OCI-LY3 (cell line): Measurements from ENCODE around the gene TNMD.
"Not testable (repeated sequence)": the region's sequence is repeated elsewhere in the genome, so short reads cannot be mapped to it uniquely, and the experiment has no call there.

Experiments used
- H2AFZ ChIP-seq: fragments of 200-600, 300-600 bp; shearing (Covaris generic); 2 replicates; pipeline ENCODE4 v1.6.0; 2014; ENCODE audit warnings: antibody characterized with exemption, low read depth, low read length
- H3K27ac ChIP-seq: fragments of 200-600, 300-600 bp; sonication (generic); 2 replicates; pipeline ENCODE4 v1.5.1; 2014; ENCODE audit warnings: mild to moderate bottlenecking, low read length, moderate library complexity, mixed read lengths
- H3K27me3 ChIP-seq: fragments of 200-600, 300-600 bp; sonication (generic); 2 replicates; pipeline ENCODE4 v1.6.1; 2014; ENCODE audit warnings: low read depth, low read length, mixed read lengths
- H3K36me3 ChIP-seq: fragments of 200-600, 300-600 bp; sonication (generic); replicated peaks from 2 replicates; pipeline ENCODE3; 2014; ENCODE audit warnings: low read depth, low read length, mixed read lengths
- H3K4me1 ChIP-seq: fragments of 300-600, 200-600 bp; sonication (generic); 2 replicates; pipeline ENCODE4 v1.6.1; 2014; ENCODE audit warnings: low read length, mixed read lengths
- H3K4me2 ChIP-seq: fragments of 200-600, 300-600 bp; sonication (generic); 2 replicates; pipeline ENCODE4 v1.6.1; 2014; ENCODE audit warnings: low read length, mixed read lengths
- H3K4me3 ChIP-seq: fragments of 300-600, 200-600 bp; sonication (generic); 2 replicates; pipeline ENCODE4 v1.5.1; 2014; ENCODE audit warnings: antibody characterized with exemption, mild to moderate bottlenecking, low read length, moderate library complexity
- H3K79me2 ChIP-seq: fragments of 300-600, 200-600 bp; shearing (Covaris generic); 2 replicates; pipeline ENCODE4 v1.6.1; 2014; ENCODE audit warnings: mild to moderate bottlenecking, low read length, mixed read lengths
- H3K9ac ChIP-seq: fragments of 300-600, 200-600 bp; shearing (Covaris generic); 2 replicates; pipeline ENCODE4 v1.6.0; 2014; ENCODE audit warnings: mild to moderate bottlenecking, low read length, moderate library complexity
- H3K9me3 ChIP-seq: fragments of 200-600, 300-600 bp; shearing (Covaris generic); 2 replicates; pipeline ENCODE4 v1.6.1; 2014; ENCODE audit warnings: low read length, mixed read lengths; ENCODE audit not compliant: insufficient read depth
- H4K20me1 ChIP-seq: fragments of 200-600, 300-600 bp; sonication (generic); 2 replicates; pipeline ENCODE4 v1.6.1; 2016; ENCODE audit warnings: low read length, mixed read lengths; ENCODE audit not compliant: insufficient read depth
- EZH2phosphoT487 ChIP-seq: fragments of 200-600 bp; shearing (Covaris generic); IDR thresholded peaks from 2 replicates; pipeline ENCODE4 v1.6.1; 2018; ENCODE audit warnings: antibody characterized with exemption, mixed run types, low read depth
- TF ChIP-seq, protein P1 (sequence below): fragments of 200-600, 300-600 bp; sonication (generic); IDR thresholded peaks from 2 replicates; pipeline ENCODE4 v1.5.1; 2014; ENCODE audit warnings: antibody characterized with exemption, low read length, low read depth

Gene TNMD

GRCh38 chrX:100584611-100585010 lies at the start of gene TNMD:
Gene TNMD, plus strand, starts transcription at chrX:100584936. Its CDS starts 83 bp downstream, at chrX:100585019.
- Histone ChIP-seq H3K36me3 (no peaks in the 10 kb centered on the region), H3K79me2 (no peaks in the 10 kb centered on the region), H3K27me3 (peaks cover 66% of the 10 kb centered on the region), H3K4me2 (no peak within 1 kb of the TSS), H3K4me1 (no peaks in the 10 kb centered on the region), H3K4me3 (no peak within 1 kb of the TSS), H3K9me3 (no peaks in the 10 kb centered on the region), H3K27ac (no peak within 1 kb of the TSS), H2AFZ (no peak within 1 kb of the TSS), H3K9ac (no peak within 1 kb of the TSS), H4K20me1 (no peaks in the 10 kb centered on the region)
- no peak for TF ChIP-seq EZH2phosphoT487
- TF ChIP-seq, protein P1, sequence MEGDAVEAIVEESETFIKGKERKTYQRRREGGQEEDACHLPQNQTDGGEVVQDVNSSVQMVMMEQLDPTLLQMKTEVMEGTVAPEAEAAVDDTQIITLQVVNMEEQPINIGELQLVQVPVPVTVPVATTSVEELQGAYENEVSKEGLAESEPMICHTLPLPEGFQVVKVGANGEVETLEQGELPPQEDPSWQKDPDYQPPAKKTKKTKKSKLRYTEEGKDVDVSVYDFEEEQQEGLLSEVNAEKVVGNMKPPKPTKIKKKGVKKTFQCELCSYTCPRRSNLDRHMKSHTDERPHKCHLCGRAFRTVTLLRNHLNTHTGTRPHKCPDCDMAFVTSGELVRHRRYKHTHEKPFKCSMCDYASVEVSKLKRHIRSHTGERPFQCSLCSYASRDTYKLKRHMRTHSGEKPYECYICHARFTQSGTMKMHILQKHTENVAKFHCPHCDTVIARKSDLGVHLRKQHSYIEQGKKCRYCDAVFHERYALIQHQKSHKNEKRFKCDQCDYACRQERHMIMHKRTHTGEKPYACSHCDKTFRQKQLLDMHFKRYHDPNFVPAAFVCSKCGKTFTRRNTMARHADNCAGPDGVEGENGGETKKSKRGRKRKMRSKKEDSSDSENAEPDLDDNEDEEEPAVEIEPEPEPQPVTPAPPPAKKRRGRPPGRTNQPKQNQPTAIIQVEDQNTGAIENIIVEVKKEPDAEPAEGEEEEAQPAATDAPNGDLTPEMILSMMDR: no peak

DNA sequence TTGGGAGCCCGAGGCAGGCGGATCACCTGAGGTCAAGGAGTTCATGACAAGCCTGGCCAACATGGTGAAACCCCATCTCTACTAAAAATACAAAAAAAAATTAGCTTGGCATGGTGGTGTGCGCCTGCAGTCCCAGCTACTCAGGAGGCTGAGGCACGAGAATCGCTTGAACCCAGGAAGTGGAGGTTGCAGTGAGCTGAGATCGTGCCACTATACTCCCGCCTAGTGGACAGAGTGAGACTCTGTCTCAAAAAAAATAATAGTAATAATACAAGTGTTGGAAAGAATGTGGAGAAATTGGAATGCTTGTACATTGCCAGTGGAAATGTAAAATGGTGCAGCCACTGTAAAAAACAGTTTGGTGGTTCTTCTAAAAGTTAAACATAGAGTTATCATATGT lies 19.2 kb upstream of the TNMD start:
- H4K20me1 ChIP-seq, H3K79me2 ChIP-seq, H3K36me3 ChIP-seq, H3K4me3 ChIP-seq, H3K27me3 ChIP-seq, H2AFZ ChIP-seq, H3K4me2 ChIP-seq, H3K27ac ChIP-seq, H3K9me3 ChIP-seq, H3K9ac ChIP-seq, H3K4me1 ChIP-seq: not testable (repeated sequence)

DNA sequence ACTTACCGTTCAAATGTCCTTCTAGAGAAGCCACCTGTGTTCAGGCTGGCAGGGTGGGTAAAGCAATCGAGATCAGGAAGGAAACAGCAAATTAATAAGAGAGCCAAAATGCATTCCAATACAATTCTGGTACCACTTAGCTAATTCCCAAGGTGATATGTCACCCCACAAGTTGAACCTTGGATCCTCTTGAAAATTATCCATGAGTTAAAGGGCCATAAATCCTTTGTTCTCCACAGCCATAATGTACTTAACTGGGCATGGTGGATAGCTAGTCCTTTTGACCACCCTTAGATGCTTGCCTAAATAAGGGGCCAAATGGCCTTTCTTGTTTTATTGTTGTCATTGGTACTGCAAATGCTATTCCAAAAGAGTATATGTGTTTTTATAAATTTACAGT lies 2.0 kb downstream of the TNMD start:
- TF ChIP-seq EZH2phosphoT487: no peak
- TF ChIP-seq, protein P1: no peak

GRCh38 chrX:100587861-100588260 lies 3.1 kb downstream of the TNMD start:
- no peak overlapping the region for H3K4me2 ChIP-seq
- H3K79me2 ChIP-seq: no peaks in the 10 kb centered on the region
- no peak overlapping the region for H2AFZ ChIP-seq
- H3K4me1 ChIP-seq: no peaks in the 10 kb centered on the region
- H3K9ac ChIP-seq: no peak overlapping the region
- H3K27ac ChIP-seq: no peak overlapping the region
- H3K9me3 ChIP-seq: no peaks in the 10 kb centered on the region
- no peaks in the 10 kb centered on the region for H3K36me3 ChIP-seq
- H4K20me1 ChIP-seq: no peaks in the 10 kb centered on the region
- no peak for TF ChIP-seq EZH2phosphoT487
- TF ChIP-seq, protein P1: no peak
- no peak overlapping the region for H3K4me3 ChIP-seq
- H3K27me3 ChIP-seq: peaks cover 80% of the 10 kb centered on the region

More for the DNA sequence above, 2.0 kb downstream of the TNMD start:
- Histone ChIP-seq H3K27me3 (peaks cover 80% of the 10 kb centered on the region), H3K9me3 (no peaks in the 10 kb centered on the region), H3K4me2 (no peak overlapping the region), H3K4me1 (no peaks in the 10 kb centered on the region), H3K9ac (no peak overlapping the region), H4K20me1 (no peaks in the 10 kb centered on the region), H3K27ac (no peak overlapping the region), H3K36me3 (no peaks in the 10 kb centered on the region), H2AFZ (no peak overlapping the region), H3K79me2 (no peaks in the 10 kb centered on the region), H3K4me3 (no peak overlapping the region)
